Renal cortex interstitium (tissue), 11 donors: Measurements from ENCODE around the gene NUP214. TPM values are rescaled to one million over a fixed set of nuclear protein-coding genes. Genes with fewer than 3 reads are reported as not detected.
A peak's percentile ranks its signal among the peaks of the same experiment; 100 is the strongest.

Experiments used
- DNase-seq, 11 donors: peaks; one replicate each; pipeline ENCODE4 v3.0.0-alpha.2; 2013; ENCODE audit warnings: low read depth in 9 of 11, low spot score in 4 of 11; ENCODE audit errors: extremely low read depth in 1 of 11
- polyA plus RNA-seq, 3 donors: library from polyadenylated mRNA; unstranded; fragments of 120-200 nt; gene quantifications; one replicate each; pipeline ENCODE4 v1.2.1, GENCODE V29; 2013; ENCODE audit not compliant: insufficient read length in 3 of 3

NUP214 gene
- polyA plus RNA-seq, 3 donors: 49.3 to 68.7 (median 52.6) TPM

DNA sequence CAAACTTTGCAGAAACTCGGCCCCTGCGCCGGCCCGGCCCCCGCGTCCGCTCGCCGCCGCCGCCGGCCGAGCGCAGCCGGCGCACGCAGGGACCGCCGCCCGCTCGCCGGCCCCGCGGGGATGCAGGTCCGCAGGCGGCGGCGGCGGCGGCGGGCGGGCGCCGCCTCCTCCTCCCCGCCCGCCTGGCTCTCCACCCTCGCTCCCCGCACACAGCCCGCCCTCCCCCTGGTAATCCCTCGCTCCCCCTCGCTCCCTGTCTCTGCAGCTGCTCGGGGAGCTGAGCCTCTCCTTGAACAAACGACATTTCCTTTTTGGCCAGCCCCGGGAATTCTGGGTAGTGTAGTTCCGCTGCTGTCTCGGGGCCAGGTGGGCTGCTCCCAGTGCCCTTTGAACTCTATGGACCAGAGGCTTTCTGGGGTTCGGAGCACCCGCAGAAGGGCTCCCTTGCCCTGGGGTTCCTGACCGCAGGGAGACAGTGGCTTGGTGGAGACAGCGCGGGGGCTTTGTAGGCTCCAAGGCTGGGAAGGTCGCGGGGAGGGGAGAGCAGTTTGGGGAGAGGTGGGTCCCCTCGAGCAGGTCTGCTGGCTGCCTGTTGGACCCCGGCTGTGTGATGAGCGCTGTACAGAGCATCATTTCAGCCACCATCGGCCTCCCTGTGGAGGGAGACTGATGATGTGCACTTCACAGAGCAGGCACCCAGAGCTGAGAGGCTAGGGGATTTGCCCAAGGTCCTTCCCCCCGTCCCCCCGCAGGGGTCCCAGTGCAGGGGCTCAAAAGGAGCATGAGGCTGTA, 152.7 kb downstream of the NUP214 start:
- DNase-seq: peak in 10 of 11 donors; percentile 37 to 84 (median 74)

DNA sequence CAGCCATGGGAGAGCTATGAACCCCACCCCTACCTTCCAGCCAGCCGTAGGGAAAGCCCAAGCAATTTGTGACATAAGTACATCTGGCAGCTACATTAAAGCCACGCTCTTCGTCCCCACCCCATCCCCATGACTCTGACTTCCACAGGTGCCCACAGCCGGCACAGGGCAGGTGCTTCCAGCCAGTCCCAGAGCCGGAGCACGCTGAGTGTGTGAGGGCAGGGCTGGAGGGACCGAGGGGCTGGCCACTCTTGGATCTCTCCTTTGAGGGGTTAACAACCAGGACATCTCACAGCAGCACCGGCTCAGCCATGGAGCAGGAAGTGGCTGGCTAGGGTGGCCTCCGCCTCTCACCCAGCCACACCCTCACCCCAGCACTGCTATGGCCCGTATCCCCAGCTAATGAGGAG, 153.3 kb downstream of the NUP214 start:
- no peak for DNase-seq

DNA sequence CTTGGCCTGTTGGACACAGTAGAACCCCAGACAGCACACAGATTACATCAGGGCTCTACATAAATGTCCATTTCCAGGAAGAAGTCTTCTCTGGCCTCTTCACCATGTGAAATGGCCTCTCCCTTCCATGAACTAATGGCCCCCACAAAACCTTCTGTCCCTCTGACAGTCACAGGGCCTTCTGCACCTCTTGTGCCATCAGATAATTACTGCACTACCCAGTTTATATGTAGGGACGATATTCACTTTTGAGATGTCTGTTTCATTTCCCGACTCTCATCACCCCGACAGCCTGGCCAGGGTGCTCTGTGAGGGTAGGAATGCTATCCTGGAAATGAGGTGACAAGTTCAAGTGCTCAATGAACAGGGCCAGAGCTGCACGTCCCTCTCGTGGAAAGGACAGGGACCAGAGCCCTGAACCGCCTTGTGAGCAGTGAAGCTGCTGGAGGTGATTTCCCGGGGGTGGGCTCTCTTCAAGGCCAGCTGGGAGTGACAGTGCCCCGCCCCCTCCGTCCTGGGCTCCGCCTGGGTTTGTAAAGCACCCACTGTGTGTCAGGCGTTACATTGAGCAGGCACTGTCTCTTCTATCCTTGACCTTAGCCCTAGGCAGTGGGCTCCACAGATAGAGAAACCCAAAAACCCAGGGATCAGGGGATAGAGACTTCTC, 153.9 kb downstream of the NUP214 start:
- no peak for DNase-seq

DNA sequence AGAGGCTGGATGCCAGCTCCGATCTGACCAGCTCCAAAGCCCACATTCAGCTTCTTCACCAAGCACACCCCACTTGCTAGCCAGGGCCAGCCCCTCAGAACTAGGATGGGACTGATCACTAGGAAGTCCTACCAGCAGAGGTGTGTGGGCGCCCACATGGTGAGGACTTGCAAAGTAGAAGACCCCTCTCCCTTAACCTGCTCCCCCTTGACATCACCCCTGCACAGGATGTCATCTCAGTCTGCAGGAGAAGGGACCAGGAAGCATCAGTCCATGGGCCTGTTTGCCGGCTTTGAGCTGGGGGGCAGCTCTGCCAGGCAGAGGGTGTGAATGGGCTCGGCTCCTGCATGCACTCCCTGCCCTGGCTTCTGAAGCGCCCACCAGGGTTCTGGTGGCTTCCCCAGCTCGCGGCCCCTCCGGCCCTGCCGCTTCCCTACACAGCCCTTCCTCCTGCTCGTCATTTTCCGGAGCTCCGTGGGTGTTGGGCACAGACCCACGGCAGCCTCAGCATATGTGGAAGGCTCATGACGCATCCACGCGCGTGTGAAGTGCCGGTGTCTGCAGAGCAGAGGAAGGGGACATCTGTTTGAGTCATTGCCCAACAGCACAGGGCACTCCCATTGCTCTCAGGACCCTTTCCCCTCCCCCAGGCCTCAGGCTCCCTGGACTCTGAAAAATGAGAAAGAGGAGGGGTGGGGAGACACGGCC, 154.6 kb downstream of the NUP214 start:
- DNase-seq: no peak

DNA sequence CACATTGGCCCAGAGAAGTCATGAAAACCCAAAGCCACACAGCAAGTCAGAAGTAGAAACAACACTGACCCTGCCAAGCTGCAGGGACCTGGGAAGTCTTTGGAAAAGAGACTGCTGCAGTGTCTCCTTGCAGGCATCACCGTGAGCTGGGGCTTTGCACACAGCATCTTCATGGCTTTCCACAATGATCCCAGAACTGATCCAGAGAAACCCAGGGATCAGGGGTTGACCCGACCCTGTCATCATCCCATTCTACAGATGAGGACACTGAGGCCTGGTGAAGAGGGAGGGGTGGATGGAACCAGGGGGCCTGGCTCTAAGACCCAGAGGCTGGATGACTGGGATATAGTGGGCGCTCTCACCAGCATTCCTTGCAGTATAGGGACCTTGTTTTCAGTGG, 155.3 kb downstream of the NUP214 start:
- DNase-seq: no peak

DNA sequence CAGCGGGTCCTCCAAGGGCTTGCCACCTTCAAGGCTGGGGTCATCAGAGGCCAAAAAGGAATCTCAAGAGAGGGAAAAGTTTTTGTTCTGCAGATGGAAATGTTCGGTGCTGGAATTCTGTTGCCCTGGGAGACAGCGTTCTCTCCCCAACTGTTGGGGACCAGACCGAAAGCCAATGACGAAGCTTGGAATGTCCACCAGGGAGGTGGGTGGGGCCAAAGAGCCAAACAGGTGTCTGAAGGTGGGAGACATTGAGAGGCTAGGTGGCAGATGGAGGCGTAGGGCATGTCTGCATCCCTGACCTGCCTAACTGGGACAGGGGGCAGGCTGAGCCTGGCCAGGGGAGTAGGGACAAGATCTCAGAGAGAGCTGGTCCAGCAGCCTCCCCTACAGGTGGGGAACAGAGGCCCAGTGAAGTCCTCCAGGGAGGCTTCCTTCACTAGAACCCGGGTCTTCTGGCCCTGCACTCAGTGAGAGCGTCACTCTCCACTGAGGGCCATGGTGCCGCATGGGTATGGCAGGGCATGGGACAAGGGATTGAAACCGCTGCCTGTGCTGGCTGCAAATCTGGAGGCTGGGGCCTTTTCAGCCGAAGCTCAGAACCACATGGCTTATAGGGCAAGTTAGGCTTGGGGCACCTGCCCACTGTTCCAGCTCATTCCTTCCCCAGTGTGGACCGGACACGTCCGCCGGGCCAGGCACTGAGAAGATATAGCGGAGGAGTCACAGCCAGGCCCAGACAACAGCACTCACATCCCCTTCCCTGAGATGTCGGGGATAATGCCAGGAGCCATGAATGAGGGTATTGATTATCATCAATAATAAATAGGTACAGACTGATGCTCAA, 156.0 kb downstream of the NUP214 start:
- no peak for DNase-seq

DNA sequence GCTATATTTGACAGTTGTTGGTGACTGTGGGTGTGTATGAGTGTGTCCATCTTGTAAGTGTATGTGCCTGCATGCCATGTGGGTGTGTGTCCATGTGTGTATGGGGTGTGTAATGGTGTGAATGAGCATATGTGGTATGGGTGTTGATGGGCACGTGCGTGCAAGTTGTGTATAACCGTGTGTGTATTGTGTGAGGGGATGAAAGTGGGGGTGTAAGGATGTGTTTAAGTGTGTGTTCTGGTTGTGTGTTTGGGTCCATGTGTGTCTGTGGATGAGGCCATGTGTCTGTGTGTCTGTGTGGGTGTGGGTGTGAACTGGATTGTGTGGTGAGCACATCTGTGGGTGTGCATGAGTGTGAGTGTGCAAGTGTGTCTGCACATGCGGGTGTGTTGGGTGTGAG, 156.8 kb downstream of the NUP214 start:
- no peak for DNase-seq

DNA sequence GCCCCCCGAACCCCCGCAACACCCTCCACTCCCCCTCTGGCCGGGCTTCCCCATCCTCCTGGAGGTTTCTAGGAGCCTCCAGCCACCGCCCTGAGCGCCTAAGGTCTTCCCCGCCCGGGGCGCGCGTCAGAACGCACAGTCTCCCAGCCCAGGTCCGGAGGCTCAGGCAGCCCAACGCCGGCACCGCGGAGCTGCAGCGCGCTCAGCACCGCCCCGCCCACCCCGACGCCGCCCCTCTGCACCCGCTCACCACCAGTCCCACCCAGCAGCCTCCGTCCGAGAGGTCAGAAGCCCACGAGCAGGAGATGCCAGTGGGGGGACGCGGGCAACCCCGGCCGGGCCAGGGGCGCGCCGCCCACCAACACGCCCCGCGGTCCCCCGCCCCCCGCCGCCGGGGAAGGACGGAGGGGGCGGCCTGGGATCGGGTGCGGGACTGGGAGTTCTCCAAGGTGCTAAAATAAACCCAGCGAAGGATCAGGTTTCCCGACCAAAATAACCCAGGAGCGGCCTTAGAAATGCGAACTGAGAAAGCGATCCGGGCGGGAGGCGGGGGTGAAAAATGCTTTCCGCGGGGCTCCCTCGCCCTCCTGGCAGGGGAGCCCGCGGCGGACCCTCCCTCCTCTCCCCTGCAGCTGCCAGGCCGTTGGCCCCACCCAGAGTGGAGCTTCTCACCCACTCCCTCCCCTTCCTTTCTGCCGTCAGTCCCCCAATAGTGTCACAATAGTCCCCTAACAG, 157.5 kb downstream of the NUP214 start:
- peak in 7 of 11 donors; percentile 39 to 82 (median 65) for DNase-seq

Other genes starting within 250 kb of the NUP214 start
- under 1 TPM; 0.34 to 0.57 (median 0.36) TPM for gene QRFP, start 228.8 kb upstream of the NUP214 start, polyA plus RNA-seq
- gene FIBCD1, start 186.3 kb upstream of the NUP214 start, polyA plus RNA-seq: under 1 TPM; 0.47 to 0.56 (median 0.54) TPM
- gene LAMC3, start 116.4 kb upstream of the NUP214 start, polyA plus RNA-seq: 10 to 100 TPM; 28.4 to 36.7 (median 28.7) TPM
- gene AIF1L, start 29.1 kb upstream of the NUP214 start, polyA plus RNA-seq: 100 to 1,000 TPM; 322 to 395 (median 383) TPM
- gene FAM78A, start 150.9 kb downstream of the NUP214 start, polyA plus RNA-seq: 1 to 10 TPM; 2.5 to 4.3 (median 2.6) TPM
- gene PLPP7, start 164.1 kb downstream of the NUP214 start, polyA plus RNA-seq: 1 to 10 TPM; 1.7 to 2.6 (median 2.6) TPM